Neuron (in vitro differentiated cells): ENCODE measurements around the gene RAD52.

ENCODE experiments used
- H2AFZ ChIP-seq: one replicate; pipeline ENCODE4 v1.6.1; 2013; ENCODE audit warnings: low read depth, mild to moderate bottlenecking, inconsistent platforms, low read length, moderate library complexity
- H3K27me3 ChIP-seq: one replicate; pipeline ENCODE4 v1.6.1; 2013; ENCODE audit warnings: low read length; ENCODE audit not compliant: insufficient read depth
- H3K36me3 ChIP-seq: one replicate; pipeline ENCODE4 v1.6.1; 2013; ENCODE audit warnings: low read length; ENCODE audit not compliant: insufficient read depth
- H3K4me1 ChIP-seq: one replicate; pipeline ENCODE4 v1.6.1; 2013; ENCODE audit warnings: low read length; ENCODE audit not compliant: insufficient read depth
- H3K4me3 ChIP-seq: 2 replicates; pipeline ENCODE4 v1.5.1; 2013; ENCODE audit warnings: mild to moderate bottlenecking, low read length, moderate library complexity
- H3K9me3 ChIP-seq: one replicate; pipeline ENCODE4 v1.6.1; 2013; ENCODE audit warnings: low read length

Gene RAD52

DNA sequence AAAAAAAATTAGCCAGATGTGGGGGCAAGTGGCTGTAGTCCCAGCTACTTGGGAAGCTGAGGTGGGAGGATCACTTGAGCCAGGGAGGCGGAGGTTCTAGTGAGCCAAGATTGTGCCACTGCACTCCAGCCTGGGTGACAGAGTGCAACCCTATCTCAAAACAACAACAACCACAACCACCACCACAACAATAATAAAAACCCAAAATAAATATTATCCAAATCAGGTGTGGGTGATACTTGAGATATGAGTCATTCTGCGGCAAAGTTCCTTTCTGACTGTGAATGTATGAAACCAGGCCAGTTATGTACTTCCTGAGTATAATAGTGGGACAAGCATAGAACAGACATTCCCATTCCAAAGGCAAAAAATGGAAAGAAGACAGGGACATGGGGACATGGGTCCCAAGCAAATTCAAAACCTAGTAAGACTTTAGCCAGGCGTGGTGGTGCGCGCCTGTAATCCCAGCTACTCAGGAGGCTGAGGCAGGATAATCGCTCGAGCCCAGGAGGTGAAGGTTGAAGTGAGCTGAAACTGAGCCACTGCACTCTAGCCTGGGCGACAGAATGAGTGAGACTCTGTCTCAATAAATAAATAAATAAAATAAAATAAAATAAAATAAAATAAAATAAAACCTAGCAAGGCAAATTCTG is 31.8 kb upstream of the RAD52 start:
- Histone ChIP-seq H3K9me3 (no peaks in the 10 kb centered on the region), H3K36me3 (peaks cover 2% of the 10 kb centered on the region), H3K4me1 (no peaks in the 10 kb centered on the region), H3K4me3 (no peak overlapping the region), H3K27me3 (no peaks in the 10 kb centered on the region), H2AFZ (no peak overlapping the region)

GRCh38 chr12:979349-979748 is 29.9 kb upstream of the RAD52 start:
- no peaks in the 10 kb centered on the region for H3K27me3 ChIP-seq
- H3K9me3 ChIP-seq, result no peaks in the 10 kb centered on the region
- H2AFZ ChIP-seq, result no peak overlapping the region
- peaks cover 2% of the 10 kb centered on the region for H3K36me3 ChIP-seq
- no peak overlapping the region for H3K4me3 ChIP-seq
- H3K4me1 ChIP-seq, result no peaks in the 10 kb centered on the region

DNA sequence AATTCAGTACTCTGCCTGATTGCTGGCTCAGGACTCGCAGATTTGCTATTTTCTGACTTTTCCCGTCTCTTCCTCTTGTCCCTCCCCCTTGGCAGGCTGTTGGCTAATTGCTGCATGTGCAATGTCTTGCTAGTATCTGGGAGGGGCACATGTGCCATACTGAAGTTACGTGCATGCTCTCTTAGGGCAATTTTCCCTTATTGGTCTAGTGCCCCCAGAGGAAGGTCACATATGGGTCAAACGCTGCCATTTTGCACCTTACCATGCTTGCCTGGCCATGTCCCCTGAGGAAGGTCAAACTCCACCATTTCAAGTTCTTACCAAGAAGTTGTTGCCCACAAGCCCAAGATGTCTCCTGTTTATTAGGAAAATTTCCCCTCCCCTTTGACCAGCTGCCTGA is 27.7 kb upstream of the RAD52 start:
- Histone ChIP-seq H3K4me3 (no peak overlapping the region), H3K9me3 (no peaks in the 10 kb centered on the region), H2AFZ (no peak overlapping the region), H3K36me3 (peaks cover 2% of the 10 kb centered on the region), H3K27me3 (no peaks in the 10 kb centered on the region), H3K4me1 (no peaks in the 10 kb centered on the region)

DNA sequence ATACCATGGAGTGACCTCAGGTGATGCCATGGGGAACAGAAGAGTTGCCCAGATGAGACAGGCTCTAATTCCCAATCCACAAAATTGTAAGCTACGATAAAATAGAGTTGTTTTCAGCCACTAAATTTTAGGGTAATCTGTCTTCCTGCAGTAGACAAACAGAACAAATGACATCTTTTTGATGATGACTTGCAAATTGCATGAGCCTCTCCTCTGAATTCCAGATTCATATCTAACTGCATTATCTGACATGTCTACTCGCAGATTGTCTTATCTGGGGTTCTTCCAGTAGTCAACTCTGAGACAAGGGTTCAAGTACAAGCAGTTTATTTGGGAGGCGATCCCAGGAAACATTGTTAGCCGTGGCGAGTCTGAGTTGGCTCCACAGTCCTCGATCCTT is 27.1 kb upstream of the RAD52 start:
- H3K4me1 ChIP-seq, result no peaks in the 10 kb centered on the region
- H2AFZ ChIP-seq, result no peak overlapping the region
- H3K27me3 ChIP-seq, result no peaks in the 10 kb centered on the region
- no peak overlapping the region for H3K4me3 ChIP-seq
- peaks cover 2% of the 10 kb centered on the region for H3K36me3 ChIP-seq
- H3K9me3 ChIP-seq, result no peaks in the 10 kb centered on the region

GRCh38 chr12:974271-974862 is 24.9 kb upstream of the RAD52 start:
- H2AFZ ChIP-seq, result no peak overlapping the region
- no peak overlapping the region for H3K4me3 ChIP-seq
- no peaks in the 10 kb centered on the region for H3K4me1 ChIP-seq
- H3K27me3 ChIP-seq, result no peaks in the 10 kb centered on the region
- peaks cover 2% of the 10 kb centered on the region for H3K36me3 ChIP-seq
- no peaks in the 10 kb centered on the region for H3K9me3 ChIP-seq

- Histone ChIP-seq H3K36me3 (peaks cover 2% of the 10 kb centered on the region), H3K27me3 (no peaks in the 10 kb centered on the region), H3K9me3 (no peaks in the 10 kb centered on the region), H2AFZ (no peak overlapping the region), H3K4me3 (no peak overlapping the region), H3K4me1 (peaks cover 15% of the 10 kb centered on the region)
Measured at GRCh38 chr12:971991-972390, 22.5 kb upstream of the RAD52 start.

GRCh38 chr12:969821-970220 is 20.3 kb upstream of the RAD52 start:
- Histone ChIP-seq H3K9me3 (no peaks in the 10 kb centered on the region), H3K4me3 (no peak overlapping the region), H3K27me3 (no peaks in the 10 kb centered on the region), H2AFZ (no peak overlapping the region), H3K36me3 (no peaks in the 10 kb centered on the region), H3K4me1 (peaks cover 15% of the 10 kb centered on the region)

DNA sequence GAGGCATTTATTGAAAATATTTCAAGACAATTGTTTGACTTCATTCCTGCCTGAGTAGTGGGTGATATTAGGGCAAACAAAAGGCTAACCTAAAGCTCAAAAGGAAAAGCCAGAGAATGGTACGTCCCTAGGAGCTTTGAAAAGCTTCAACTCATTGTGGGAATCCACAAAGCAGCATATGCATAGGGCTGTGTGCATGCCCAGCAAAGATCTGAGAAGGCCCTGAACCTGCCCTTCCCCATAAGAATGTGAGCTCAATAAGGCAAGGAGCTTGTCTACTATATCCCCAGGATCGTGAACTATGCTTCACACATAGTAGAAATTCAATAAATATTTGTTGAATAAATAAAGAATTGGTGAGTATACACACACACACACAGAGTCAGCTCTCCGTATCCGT is 19.1 kb upstream of the RAD52 start:
- H3K4me1 ChIP-seq, result peaks cover 15% of the 10 kb centered on the region
- H2AFZ ChIP-seq, result peak overlapping the region; percentile 75
- H3K9me3 ChIP-seq, result no peaks in the 10 kb centered on the region
- peak overlapping the region; percentile 23 for H3K4me3 ChIP-seq
- H3K27me3 ChIP-seq, result no peaks in the 10 kb centered on the region
- no peaks in the 10 kb centered on the region for H3K36me3 ChIP-seq

- Histone ChIP-seq H3K4me1 (peaks cover 15% of the 10 kb centered on the region), H2AFZ (peak overlapping the region; percentile 75), H3K9me3 (no peaks in the 10 kb centered on the region), H3K36me3 (no peaks in the 10 kb centered on the region), H3K27me3 (no peaks in the 10 kb centered on the region), H3K4me3 (no peak overlapping the region)
Measured at GRCh38 chr12:967641-968040, 18.1 kb upstream of the RAD52 start.

- Histone ChIP-seq H2AFZ (no peak overlapping the region), H3K9me3 (no peaks in the 10 kb centered on the region), H3K27me3 (no peaks in the 10 kb centered on the region), H3K4me1 (peaks cover 15% of the 10 kb centered on the region), H3K4me3 (no peak overlapping the region), H3K36me3 (no peaks in the 10 kb centered on the region)
Measured at GRCh38 chr12:966724-967123, 17.2 kb upstream of the RAD52 start.

DNA sequence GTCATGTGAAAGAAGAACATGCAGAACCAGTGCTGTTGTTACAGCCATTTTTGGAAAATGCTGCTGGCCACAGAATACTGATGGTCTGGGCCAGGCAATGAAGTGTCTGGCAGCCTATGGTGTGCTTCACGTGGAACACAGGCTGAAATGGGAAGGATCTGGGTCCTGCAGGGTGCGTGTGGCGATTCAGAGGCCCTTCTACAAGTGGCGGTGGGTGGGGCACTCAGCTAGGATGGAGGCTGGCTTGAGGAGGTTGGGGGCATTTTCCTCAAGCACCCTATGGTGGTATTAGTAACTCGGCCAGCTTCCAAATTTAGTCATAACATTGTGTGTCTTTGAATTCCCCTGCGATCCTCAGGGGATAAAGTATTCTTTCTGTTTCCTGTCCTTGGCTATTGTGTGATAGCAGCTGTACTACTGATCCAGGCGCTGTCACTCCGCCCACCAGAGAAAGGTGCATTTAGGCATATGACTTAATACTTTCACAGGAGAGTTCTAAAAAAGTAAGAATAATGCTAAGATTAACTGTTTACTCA is 9.2 kb upstream of the RAD52 start:
- H3K27me3 ChIP-seq, result no peaks in the 10 kb centered on the region
- no peaks in the 10 kb centered on the region for H3K9me3 ChIP-seq

DNA sequence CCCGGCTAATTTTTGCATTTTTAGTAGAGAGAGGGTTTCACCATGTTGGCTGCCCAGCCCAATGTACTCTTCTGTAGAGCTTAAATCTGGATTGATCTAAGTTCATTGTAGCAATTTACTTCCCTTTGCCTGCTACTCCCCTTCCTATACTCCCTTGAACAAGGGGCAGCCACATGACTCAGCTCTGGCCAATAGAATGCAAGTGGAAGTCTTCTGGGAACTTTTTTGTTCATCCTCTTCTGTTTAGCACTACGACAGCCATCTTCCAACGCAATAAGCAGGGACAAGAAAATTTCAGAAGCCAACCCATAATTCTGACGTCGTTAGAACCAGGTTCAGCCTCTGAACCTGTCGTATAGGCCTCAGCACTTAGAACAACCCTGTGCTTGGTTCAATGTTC is 6.4 kb upstream of the RAD52 start:
- Histone ChIP-seq H3K9me3 (no peaks in the 10 kb centered on the region), H3K4me1 (peaks cover 7% of the 10 kb centered on the region), H3K4me3 (no peak overlapping the region), H3K36me3 (no peaks in the 10 kb centered on the region), H2AFZ (no peak overlapping the region), H3K27me3 (no peaks in the 10 kb centered on the region)

More for the DNA sequence above, 9.2 kb upstream of the RAD52 start:
- Histone ChIP-seq H3K4me3 (no peak overlapping the region), H3K36me3 (no peaks in the 10 kb centered on the region), H2AFZ (no peak overlapping the region), H3K4me1 (peaks cover 7% of the 10 kb centered on the region)

GRCh38 chr12:954741-955140 is 5.2 kb upstream of the RAD52 start:
- Histone ChIP-seq H3K9me3 (no peaks in the 10 kb centered on the region), H3K27me3 (no peaks in the 10 kb centered on the region), H3K36me3 (no peaks in the 10 kb centered on the region), H2AFZ (no peak overlapping the region), H3K4me1 (peaks cover 7% of the 10 kb centered on the region), H3K4me3 (no peak overlapping the region)

DNA sequence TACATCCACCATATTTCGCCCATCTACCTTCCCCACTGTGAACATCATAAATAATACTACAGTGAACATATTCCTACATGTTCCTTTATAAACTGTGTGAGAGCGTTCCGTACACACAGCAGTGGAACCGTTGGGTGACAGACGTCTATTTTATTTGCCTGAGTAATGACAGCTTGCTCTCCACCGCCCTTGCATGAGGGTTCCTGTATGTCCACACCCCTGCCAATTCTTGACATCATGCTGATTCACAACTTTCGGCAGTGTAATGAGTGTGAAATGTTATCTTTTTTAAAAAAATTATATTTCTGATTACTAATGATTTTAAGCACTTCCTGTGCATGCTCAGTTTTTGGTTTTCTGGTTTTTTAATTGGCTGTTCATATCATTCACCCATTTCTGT is 4.3 kb upstream of the RAD52 start:
- H3K27me3 ChIP-seq, result no peaks in the 10 kb centered on the region
- H3K36me3 ChIP-seq, result no peaks in the 10 kb centered on the region
- H3K4me3 ChIP-seq, result no peak overlapping the region
- no peaks in the 10 kb centered on the region for H3K9me3 ChIP-seq
- H3K4me1 ChIP-seq, result peaks cover 4% of the 10 kb centered on the region
- H2AFZ ChIP-seq, result no peak overlapping the region
